ENCODE data around the gene OCA2. TPM values are rescaled to one million over a fixed set of nuclear protein-coding genes. Genes with fewer than 3 reads are reported as not detected.

The OCA2 gene
- total RNA-seq, 1 experiment from 2014 or later = 0.31 TPM

- no peaks in the 10 kb centered on the region for H4K20me1 ChIP-seq (ENCODE audit: control insufficient read depth, insufficient read depth, insufficient read length)
- no peak overlapping the region for H2BK15ac ChIP-seq (ENCODE audit: low read depth, low read length)
- H3K27me3 Mint-ChIP-seq (ENCODE audit: low read depth) = no peaks in the 10 kb centered on the region
- peaks cover 0 to 5% (median 0%) of the 10 kb centered on the region in 3 experiments; a peak in 5 of 7 replicates for H3K36me3 Mint-ChIP-seq (ENCODE audit: insufficient read depth in 1 of 3, low read depth in 3 of 3)
- H3K4me2 ChIP-seq (ENCODE audit: insufficient read depth, insufficient read length, low read length) = no peak overlapping the region
- H3K4me1 ChIP-seq (ENCODE audit: insufficient read depth, low read length) = 0 out of 2 replicates have a peak, but pooled peaks cover 2% of the 10 kb centered on the region
- no peaks in the 10 kb centered on the region for H3K79me1 ChIP-seq (ENCODE audit: insufficient read depth, low read depth, low read length, poor library complexity, severe bottlenecking)
- no peak overlapping the region; a peak in 1 of 7 replicates for H3K27ac Mint-ChIP-seq
- no peak overlapping the region for H3K56ac ChIP-seq (ENCODE audit: insufficient read length, low read depth, low read length)
- no peak overlapping the region for H3K18ac ChIP-seq (ENCODE audit: insufficient read length, low read depth, low read length)
- H4K91ac ChIP-seq (ENCODE audit: insufficient read length, low read depth, low read length) = no peak overlapping the region
- no peak overlapping the region for H4K5ac ChIP-seq (ENCODE audit: insufficient read length, low read depth, low read length)
- no peak overlapping the region for H3K14ac ChIP-seq (ENCODE audit: insufficient read depth, low read length)
- H2AFZ ChIP-seq (ENCODE audit: low read length) = no peak overlapping the region
- no peak overlapping the region for H3K9ac ChIP-seq (ENCODE audit: extremely low read depth, insufficient read length, low read length)
- H3K4ac ChIP-seq (ENCODE audit: low read depth, low read length) = no peak overlapping the region
- no CpG with 5 or more reads among the region's 8 CpGs for WGBS (ENCODE audit: extremely low coverage, insufficient read length, low lambda C conversion rate)
- H3K9me3 Mint-ChIP-seq = peaks cover 7 to 14% of the 10 kb centered on the region in 2 experiments; a peak in 4 of 5 replicates
- H2BK12ac ChIP-seq (ENCODE audit: insufficient read length, low read depth, low read length) = no peak overlapping the region
- no peaks in the 10 kb centered on the region for H3K27me3 ChIP-seq (ENCODE audit: insufficient read depth, low read length)
- H3K4me3 Mint-ChIP-seq = no peak overlapping the region
- H2BK20ac ChIP-seq (ENCODE audit: low read depth, low read length, poor library complexity, severe bottlenecking) = no peak overlapping the region
- TF ChIP-seq, protein P1, sequence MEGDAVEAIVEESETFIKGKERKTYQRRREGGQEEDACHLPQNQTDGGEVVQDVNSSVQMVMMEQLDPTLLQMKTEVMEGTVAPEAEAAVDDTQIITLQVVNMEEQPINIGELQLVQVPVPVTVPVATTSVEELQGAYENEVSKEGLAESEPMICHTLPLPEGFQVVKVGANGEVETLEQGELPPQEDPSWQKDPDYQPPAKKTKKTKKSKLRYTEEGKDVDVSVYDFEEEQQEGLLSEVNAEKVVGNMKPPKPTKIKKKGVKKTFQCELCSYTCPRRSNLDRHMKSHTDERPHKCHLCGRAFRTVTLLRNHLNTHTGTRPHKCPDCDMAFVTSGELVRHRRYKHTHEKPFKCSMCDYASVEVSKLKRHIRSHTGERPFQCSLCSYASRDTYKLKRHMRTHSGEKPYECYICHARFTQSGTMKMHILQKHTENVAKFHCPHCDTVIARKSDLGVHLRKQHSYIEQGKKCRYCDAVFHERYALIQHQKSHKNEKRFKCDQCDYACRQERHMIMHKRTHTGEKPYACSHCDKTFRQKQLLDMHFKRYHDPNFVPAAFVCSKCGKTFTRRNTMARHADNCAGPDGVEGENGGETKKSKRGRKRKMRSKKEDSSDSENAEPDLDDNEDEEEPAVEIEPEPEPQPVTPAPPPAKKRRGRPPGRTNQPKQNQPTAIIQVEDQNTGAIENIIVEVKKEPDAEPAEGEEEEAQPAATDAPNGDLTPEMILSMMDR (conservative IDR thresholded peaks at IDR 0.05) = no peak
- no peak overlapping the region for H4K8ac ChIP-seq (replicated peaks; ENCODE audit: insufficient read length, low read depth, low read length)
- H3K23me2 ChIP-seq (ENCODE audit: insufficient read length, low read depth, low read length, poor library complexity, severe bottlenecking) = no peaks in the 10 kb centered on the region
- no peaks in the 10 kb centered on the region for H3K4me1 Mint-ChIP-seq
- H2AK5ac ChIP-seq (ENCODE audit: insufficient read length, low read length) = no peak overlapping the region
- H3K23ac ChIP-seq (ENCODE audit: insufficient read length, low read depth, low read length) = no peak overlapping the region
- no peaks in the 10 kb centered on the region for H3K9me3 ChIP-seq (ENCODE audit: control insufficient read depth, low read depth, low read length)
- H2BK5ac ChIP-seq (ENCODE audit: insufficient read length, low read length) = no peak overlapping the region
- H3K79me2 ChIP-seq (ENCODE audit: insufficient read depth, low read length) = no peaks in the 10 kb centered on the region
- H2BK120ac ChIP-seq (ENCODE audit: low read depth, low read length, poor library complexity, severe bottlenecking) = no peak overlapping the region
- H3K27ac ChIP-seq (ENCODE audit: insufficient read length, low read depth, low read length) = no peak overlapping the region
- DNase-seq = no peak
- H3T11ph ChIP-seq (ENCODE audit: low read length) = no peak overlapping the region
Observed at GRCh38 chr15:27816790-27817189, 282.3 kb downstream of the OCA2 start.

Measured in H9 (cell line).